Breast epithelium (tissue), 4 donors: Measurements from ENCODE around the gene ARID1B. TPM values are rescaled to one million over a fixed set of nuclear protein-coding genes. Genes with fewer than 3 reads are reported as not detected.

Experiments used
- DNase-seq, 2 donors: peaks; one replicate each; pipeline ENCODE4 v3.0.0-alpha.2; 2019; ENCODE audit warnings: low spot score in 2 of 2
- H3K27ac ChIP-seq, 2 donors: fragments of 200-600 bp; sonication (generic) in 1 of 2; one replicate each; pipeline ENCODE4 v1.5.1; 2016 to 2019; ENCODE audit warnings: mild to moderate bottlenecking in 1 of 2
- H3K27me3 ChIP-seq, 2 donors: fragments of 200-600 bp; sonication (generic) in 1 of 2; one replicate each; pipeline versions ENCODE4 v1.5.1 to v1.6.0; 2017 to 2019; ENCODE audit warnings: control low read depth in 1 of 2, mild to moderate bottlenecking in 1 of 2
- H3K36me3 ChIP-seq: fragments of 200-600 bp; one replicate; pipeline ENCODE4 v1.5.1; 2019
- H3K4me1 ChIP-seq, 2 donors: fragments of 200-600 bp; sonication (generic); one replicate each; pipeline ENCODE4 v1.5.1; 2016 to 2019; ENCODE audit warnings: control low read depth in 1 of 2
- H3K4me3 ChIP-seq, 3 donors: fragments of 200-600 bp; sonication (generic); 1 replicate in 2 of 3; 2 replicates in 1 of 3; pipeline ENCODE4 v1.5.1; 2016 to 2019; ENCODE audit warnings: mild to moderate bottlenecking in 3 of 3, moderate library complexity in 2 of 3
- H3K9me3 ChIP-seq, 2 donors: fragments of 200-600 bp; sonication (generic) in 1 of 2; one replicate each; pipeline ENCODE4 v1.5.1; 2016 to 2019; ENCODE audit warnings: control low read depth in 1 of 2
- CTCF ChIP-seq, 3 donors: fragments of 450-650 bp; IDR thresholded peaks; one replicate each; pipeline ENCODE4 v1.5.1; 2016 to 2017; ENCODE audit warnings: antibody characterized with exemption in 3 of 3, mild to moderate bottlenecking in 3 of 3, moderate library complexity in 3 of 3
- POLR2A ChIP-seq: fragments of 450-650 bp; IDR thresholded peaks from one replicate; pipeline ENCODE4 v1.6.1; 2016; ENCODE audit warnings: antibody characterized with exemption, mild to moderate bottlenecking, moderate library complexity
- POLR2AphosphoS5 ChIP-seq, 3 donors: sonication (generic); formaldehyde crosslinking; IDR thresholded peaks; one replicate each; pipeline ENCODE4 v1.6.1; 2017; ENCODE audit warnings: antibody characterized with exemption in 3 of 3
- intact Hi-C: fragments of 100-400 bp; cut with DNase I; formaldehyde crosslinking; loops from one replicate; pipeline ENCODE4 v1.15.1; 2023; ENCODE audit warnings: low total_unique reads
- total RNA-seq, 3 donors: library from RNA; depleted of rRNA; stranded (reverse); fragments of >200 nt; gene quantifications; one replicate each; pipeline ENCODE4 v1.1.0, GENCODE V29; 2016

ARID1B gene
- total RNA-seq, 3 donors from 2014 or later, result 99.9 to 205 (median 131) TPM

- H3K27ac ChIP-seq, result no peak overlapping the region
- H3K9me3 ChIP-seq, result no peaks in the 10 kb centered on the region
- no peaks in the 10 kb centered on the region for H3K36me3 ChIP-seq
- no peak for TF ChIP-seq POLR2AphosphoS5 (IDR thresholded peaks at IDR 0.05)
- no peak for TF ChIP-seq POLR2A
- TF ChIP-seq CTCF (IDR thresholded peaks at IDR 0.05), result no peak
- intact Hi-C loops, result no loop called here
- no peak for DNase-seq
- no peaks in the 10 kb centered on the region for H3K4me1 ChIP-seq
- H3K4me3 ChIP-seq, result no peak overlapping the region
- H3K27me3 ChIP-seq, result no peaks in the 10 kb centered on the region
Observed at GRCh38 chr6:157086632-157087031, 309.5 kb downstream of the ARID1B start.

- no peaks in the 10 kb centered on the region for H3K4me1 ChIP-seq
- TF ChIP-seq POLR2AphosphoS5 (IDR thresholded peaks at IDR 0.05), result no peak
- no peak for TF ChIP-seq CTCF (IDR thresholded peaks at IDR 0.05)
- TF ChIP-seq POLR2A, result no peak
- H3K27ac ChIP-seq, result no peak overlapping the region
- no peaks in the 10 kb centered on the region for H3K9me3 ChIP-seq
- no peaks in the 10 kb centered on the region for H3K36me3 ChIP-seq
- no peak for DNase-seq
- no peaks in the 10 kb centered on the region for H3K27me3 ChIP-seq
- H3K4me3 ChIP-seq, result no peak overlapping the region
- intact Hi-C loops, result no loop called here
Observed at GRCh38 chr6:157087974-157088373, 310.8 kb downstream of the ARID1B start.

GRCh38 chr6:157088841-157089240, 311.7 kb downstream of the ARID1B start:
- Histone ChIP-seq H3K4me3 (no peak overlapping the region), H3K27me3 (no peaks in the 10 kb centered on the region), H3K27ac (no peak overlapping the region), H3K36me3 (no peaks in the 10 kb centered on the region), H3K4me1 (no peaks in the 10 kb centered on the region), H3K9me3 (no peaks in the 10 kb centered on the region)
- no peak for DNase-seq
- intact Hi-C loops, result no loop called here
- TF ChIP-seq POLR2AphosphoS5 (IDR thresholded peaks at IDR 0.05), result no peak
- no peak for TF ChIP-seq CTCF (IDR thresholded peaks at IDR 0.05)
- TF ChIP-seq POLR2A, result no peak

GRCh38 chr6:157089258-157089657, 312.1 kb downstream of the ARID1B start:
- no peak overlapping the region for H3K4me3 ChIP-seq
- no peaks in the 10 kb centered on the region for H3K36me3 ChIP-seq
- no peak for DNase-seq
- intact Hi-C loops, result no loop called here
- H3K27me3 ChIP-seq, result no peaks in the 10 kb centered on the region
- H3K9me3 ChIP-seq, result no peaks in the 10 kb centered on the region
- no peak overlapping the region for H3K27ac ChIP-seq
- TF ChIP-seq POLR2A, result no peak
- no peak for TF ChIP-seq CTCF (IDR thresholded peaks at IDR 0.05)
- no peak for TF ChIP-seq POLR2AphosphoS5 (IDR thresholded peaks at IDR 0.05)
- H3K4me1 ChIP-seq, result no peaks in the 10 kb centered on the region

GRCh38 chr6:157089851-157090250, 312.7 kb downstream of the ARID1B start:
- no peaks in the 10 kb centered on the region for H3K4me1 ChIP-seq
- H3K4me3 ChIP-seq, result no peak overlapping the region
- intact Hi-C loops, result no loop called here
- no peak for DNase-seq
- H3K9me3 ChIP-seq, result no peaks in the 10 kb centered on the region
- no peak overlapping the region for H3K27ac ChIP-seq
- no peaks in the 10 kb centered on the region for H3K27me3 ChIP-seq
- H3K36me3 ChIP-seq, result no peaks in the 10 kb centered on the region
- TF ChIP-seq CTCF (IDR thresholded peaks at IDR 0.05) (no peak), POLR2A (no peak), POLR2AphosphoS5 (IDR thresholded peaks at IDR 0.05) (no peak)
